ENCODE data around the gene CD80. TPM values are rescaled to one million over a fixed set of nuclear protein-coding genes. Genes with fewer than 3 reads are reported as not detected.

The CD80 gene
- total RNA-seq, 2 experiments from 2014 or later: 0.17 to 0.41 TPM

DNA sequence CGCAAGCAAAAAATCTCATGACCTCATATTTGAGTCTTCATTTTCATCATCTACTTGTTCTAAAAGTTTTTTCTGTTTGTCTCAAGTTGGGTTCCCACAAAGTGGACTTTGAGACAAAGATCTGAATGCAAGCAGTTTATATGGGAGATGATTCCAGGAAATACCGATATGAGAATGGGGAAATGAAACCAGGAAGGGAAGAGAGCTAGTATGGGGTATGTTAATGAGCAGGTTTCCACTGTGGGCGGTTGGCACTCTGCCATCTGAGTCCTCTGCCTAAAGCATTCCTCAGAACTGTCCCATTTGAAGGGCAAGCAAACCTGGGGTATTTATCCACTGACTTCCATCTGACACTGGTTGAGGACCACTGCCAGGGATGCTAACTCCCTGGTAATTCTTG lies 28.7 kb upstream of the CD80 start:
- peak in 2 of 14 experiments; percentile 51 to 56 for DNase-seq
- CTCF ChIA-PET: no interaction called here
- intact Hi-C loops (cut with DNase I, micrococcal nuclease): no loop called here

DNA sequence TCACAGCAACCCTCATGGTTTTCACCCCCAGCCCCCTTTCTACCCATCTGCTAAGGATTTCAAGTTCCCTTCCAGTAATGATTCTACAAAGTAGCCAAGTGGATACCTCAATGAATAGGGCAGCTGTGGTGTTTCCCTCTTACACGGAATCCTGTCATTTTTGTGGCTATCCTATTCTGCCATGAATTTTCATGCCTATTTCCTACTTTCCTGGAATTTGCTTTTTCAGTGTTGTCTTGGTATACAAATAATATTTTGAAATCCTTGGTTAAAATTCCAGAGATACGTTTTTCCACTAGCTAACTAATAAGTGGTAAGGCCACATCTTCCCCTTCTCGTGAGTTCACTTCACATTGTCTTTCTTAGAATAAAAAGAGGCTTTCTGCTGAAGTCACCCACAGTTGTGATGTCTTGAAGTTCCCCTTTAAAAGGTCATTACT lies 27.3 kb upstream of the CD80 start:
- CTCF ChIA-PET: no interaction called here
- DNase-seq: no peak
- Histone ChIP-seq H3K27me3 (ENCODE audit: control insufficient read depth in 1 of 2, insufficient read depth in 2 of 2, low read length in 2 of 2) (no peaks in the 10 kb centered on the region), H3K4me1 (ENCODE audit: insufficient read depth, low read length) (peaks cover 5% of the 10 kb centered on the region), H3K36me3 (ENCODE audit: insufficient read depth, low read length) (no peaks in the 10 kb centered on the region), H3K9me3 (ENCODE audit: control insufficient read depth in 1 of 2, insufficient read depth in 1 of 2, low read length in 2 of 2) (no peaks in the 10 kb centered on the region), H3K27ac (ENCODE audit: low read depth in 1 of 2, low read length in 2 of 2) (no peak overlapping the region), H3K4me3 (ENCODE audit: low read length) (no peak overlapping the region)
- no peak overlapping the region for H3K4me3 Mint-ChIP-seq
- H3K27ac Mint-ChIP-seq: no peak overlapping the region
- intact Hi-C loops (cut with DNase I, micrococcal nuclease): no loop called here
- POLR2A ChIA-PET: no interaction called here
- no peaks in the 10 kb centered on the region for H3K4me1 Mint-ChIP-seq (ENCODE audit: low read depth)
- H3K9me3 Mint-ChIP-seq: no peaks in the 10 kb centered on the region
- no peak for ATAC-seq (ENCODE audit: poor library complexity)
- H3K36me3 Mint-ChIP-seq (ENCODE audit: low read depth): no peaks in the 10 kb centered on the region
- TF ChIP-seq, protein P1, sequence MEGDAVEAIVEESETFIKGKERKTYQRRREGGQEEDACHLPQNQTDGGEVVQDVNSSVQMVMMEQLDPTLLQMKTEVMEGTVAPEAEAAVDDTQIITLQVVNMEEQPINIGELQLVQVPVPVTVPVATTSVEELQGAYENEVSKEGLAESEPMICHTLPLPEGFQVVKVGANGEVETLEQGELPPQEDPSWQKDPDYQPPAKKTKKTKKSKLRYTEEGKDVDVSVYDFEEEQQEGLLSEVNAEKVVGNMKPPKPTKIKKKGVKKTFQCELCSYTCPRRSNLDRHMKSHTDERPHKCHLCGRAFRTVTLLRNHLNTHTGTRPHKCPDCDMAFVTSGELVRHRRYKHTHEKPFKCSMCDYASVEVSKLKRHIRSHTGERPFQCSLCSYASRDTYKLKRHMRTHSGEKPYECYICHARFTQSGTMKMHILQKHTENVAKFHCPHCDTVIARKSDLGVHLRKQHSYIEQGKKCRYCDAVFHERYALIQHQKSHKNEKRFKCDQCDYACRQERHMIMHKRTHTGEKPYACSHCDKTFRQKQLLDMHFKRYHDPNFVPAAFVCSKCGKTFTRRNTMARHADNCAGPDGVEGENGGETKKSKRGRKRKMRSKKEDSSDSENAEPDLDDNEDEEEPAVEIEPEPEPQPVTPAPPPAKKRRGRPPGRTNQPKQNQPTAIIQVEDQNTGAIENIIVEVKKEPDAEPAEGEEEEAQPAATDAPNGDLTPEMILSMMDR (IDR thresholded peaks at IDR 0.05): no peak
- H3K27me3 Mint-ChIP-seq: peaks cover 4% of the 10 kb centered on the region

More for the DNA sequence above, 28.7 kb upstream of the CD80 start:
- POLR2A ChIA-PET: no interaction called here
- ATAC-seq (ENCODE audit: poor library complexity): no peak
- H3K36me3 ChIP-seq (ENCODE audit: insufficient read depth, low read length): no peaks in the 10 kb centered on the region
- no peak overlapping the region for H3K4me3 ChIP-seq (ENCODE audit: low read length)
- peaks cover 4% of the 10 kb centered on the region for H3K27me3 Mint-ChIP-seq
- H3K27me3 ChIP-seq (ENCODE audit: control insufficient read depth in 1 of 2, insufficient read depth in 2 of 2, low read length in 2 of 2): no peaks in the 10 kb centered on the region
- no peak overlapping the region for H3K4me3 Mint-ChIP-seq
- peaks cover 5% of the 10 kb centered on the region for H3K4me1 ChIP-seq (ENCODE audit: insufficient read depth, low read length)
- no peaks in the 10 kb centered on the region for H3K9me3 Mint-ChIP-seq
- TF ChIP-seq, protein P1 (IDR thresholded peaks at IDR 0.05): no peak
- H3K27ac ChIP-seq (ENCODE audit: low read depth in 1 of 2, low read length in 2 of 2): no peak overlapping the region
- no peaks in the 10 kb centered on the region for H3K4me1 Mint-ChIP-seq (ENCODE audit: low read depth)
- H3K27ac Mint-ChIP-seq: no peak overlapping the region
- no peaks in the 10 kb centered on the region for H3K36me3 Mint-ChIP-seq (ENCODE audit: low read depth)
- no peaks in the 10 kb centered on the region for H3K9me3 ChIP-seq (ENCODE audit: control insufficient read depth in 1 of 2, insufficient read depth in 1 of 2, low read length in 2 of 2)

DNA sequence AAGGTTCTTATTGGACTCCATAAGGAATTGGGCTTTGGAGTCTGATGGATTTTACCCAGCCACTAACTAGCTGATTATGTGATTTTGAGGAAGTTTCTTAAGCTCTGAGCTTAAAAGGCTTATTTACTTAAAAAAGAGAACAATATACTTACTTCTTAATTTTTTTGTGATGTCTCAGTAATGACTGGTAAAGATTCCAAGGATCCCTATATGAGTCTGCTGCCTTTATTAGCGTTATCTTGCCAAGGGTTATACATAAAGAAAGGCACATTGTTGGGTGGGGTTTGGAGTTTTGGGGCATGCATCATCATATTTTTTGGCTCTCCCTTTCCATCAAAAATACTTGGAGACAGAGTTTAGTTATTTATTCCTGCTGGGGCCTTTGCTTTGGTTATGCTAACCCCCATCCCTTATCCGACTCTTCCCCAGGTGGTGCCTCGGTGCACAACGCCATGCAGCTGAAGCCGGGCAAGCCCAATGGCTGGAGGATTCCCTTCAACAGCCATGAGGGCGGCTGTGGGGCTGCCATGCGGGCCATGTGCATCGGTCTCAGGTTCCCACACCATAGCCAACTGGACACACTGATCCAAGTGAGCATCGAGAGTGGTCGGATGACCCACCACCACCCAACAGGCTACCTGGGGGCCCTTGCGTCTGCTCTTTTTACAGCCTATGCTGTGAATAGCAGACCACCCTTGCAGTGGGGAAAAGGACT lies 26.6 kb upstream of the CD80 start:
- Mint-ChIP-seq H3K4me1 (ENCODE audit: low read depth) (no peaks in the 10 kb centered on the region), H3K27me3 (peaks cover 4% of the 10 kb centered on the region), H3K9me3 (no peaks in the 10 kb centered on the region), H3K36me3 (ENCODE audit: low read depth) (no peaks in the 10 kb centered on the region), H3K27ac (no peak overlapping the region), H3K4me3 (no peak overlapping the region)
- Histone ChIP-seq H3K36me3 (ENCODE audit: insufficient read depth, low read length) (no peaks in the 10 kb centered on the region), H3K27me3 (ENCODE audit: control insufficient read depth in 1 of 2, insufficient read depth in 2 of 2, low read length in 2 of 2) (no peaks in the 10 kb centered on the region), H3K27ac (ENCODE audit: low read depth in 1 of 2, low read length in 2 of 2) (no peak overlapping the region), H3K4me3 (ENCODE audit: low read length) (no peak overlapping the region), H3K9me3 (ENCODE audit: control insufficient read depth in 1 of 2, insufficient read depth in 1 of 2, low read length in 2 of 2) (no peaks in the 10 kb centered on the region), H3K4me1 (ENCODE audit: insufficient read depth, low read length) (peaks cover 5% of the 10 kb centered on the region)
- ChIA-PET CTCF (no interaction called here), POLR2A (no interaction called here)
- intact Hi-C loops (cut with DNase I, micrococcal nuclease): no loop called here
- ATAC-seq (ENCODE audit: poor library complexity) (no peak), DNase-seq (no peak)
- TF ChIP-seq, protein P1 (IDR thresholded peaks at IDR 0.05): no peak

All from CD4-positive, alpha-beta T cell (primary cell).